Tibial nerve (tissue), 4 donors: ENCODE measurements around the gene NRXN3.

ENCODE experiments used
- EP300 ChIP-seq, 2 donors: sonication (generic); formaldehyde crosslinking; IDR thresholded peaks; one replicate each; pipeline ENCODE4 v1.6.1; 2017; ENCODE audit warnings: antibody characterized with exemption in 2 of 2, mild to moderate bottlenecking in 1 of 2
- TF ChIP-seq, protein P1 (sequence below), 5 experiments: fragments of 200-600 bp in 3 of 5; fragments of 450-650 bp in 2 of 5; sonication (generic) in 3 of 5; IDR thresholded peaks; one replicate each; pipeline ENCODE4 v1.5.1; 2016 to 2019; ENCODE audit warnings: antibody characterized with exemption in 5 of 5, mild to moderate bottlenecking in 3 of 5, moderate library complexity in 2 of 5

DNA sequence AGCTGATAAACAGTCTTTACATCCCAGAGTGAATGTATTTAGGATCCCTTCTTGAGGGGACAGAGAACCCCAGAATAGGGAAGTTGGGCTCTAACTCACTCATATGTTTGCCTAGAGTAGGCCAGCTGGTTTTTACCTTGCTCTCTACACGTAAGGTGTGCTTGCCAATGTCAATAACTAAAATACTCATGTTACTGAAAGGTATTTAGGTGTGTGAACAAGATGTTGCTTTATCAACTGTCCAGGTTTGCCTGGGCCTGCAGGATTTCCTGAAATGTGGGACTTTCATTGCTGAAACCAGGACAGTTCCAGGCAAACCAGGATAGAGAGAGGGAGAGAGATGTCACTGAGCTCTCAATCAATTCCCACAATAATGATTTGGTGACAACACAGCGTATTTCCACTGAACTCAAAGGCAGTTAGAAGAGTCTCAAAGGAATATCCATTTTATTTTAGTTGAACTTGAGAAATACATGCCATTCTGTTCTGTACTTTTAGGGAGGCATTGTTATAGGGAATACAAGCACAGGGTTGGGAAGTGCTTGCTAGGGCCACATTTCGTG, 171.7 kb downstream of the NRXN3 start:
- TF ChIP-seq, protein P1, sequence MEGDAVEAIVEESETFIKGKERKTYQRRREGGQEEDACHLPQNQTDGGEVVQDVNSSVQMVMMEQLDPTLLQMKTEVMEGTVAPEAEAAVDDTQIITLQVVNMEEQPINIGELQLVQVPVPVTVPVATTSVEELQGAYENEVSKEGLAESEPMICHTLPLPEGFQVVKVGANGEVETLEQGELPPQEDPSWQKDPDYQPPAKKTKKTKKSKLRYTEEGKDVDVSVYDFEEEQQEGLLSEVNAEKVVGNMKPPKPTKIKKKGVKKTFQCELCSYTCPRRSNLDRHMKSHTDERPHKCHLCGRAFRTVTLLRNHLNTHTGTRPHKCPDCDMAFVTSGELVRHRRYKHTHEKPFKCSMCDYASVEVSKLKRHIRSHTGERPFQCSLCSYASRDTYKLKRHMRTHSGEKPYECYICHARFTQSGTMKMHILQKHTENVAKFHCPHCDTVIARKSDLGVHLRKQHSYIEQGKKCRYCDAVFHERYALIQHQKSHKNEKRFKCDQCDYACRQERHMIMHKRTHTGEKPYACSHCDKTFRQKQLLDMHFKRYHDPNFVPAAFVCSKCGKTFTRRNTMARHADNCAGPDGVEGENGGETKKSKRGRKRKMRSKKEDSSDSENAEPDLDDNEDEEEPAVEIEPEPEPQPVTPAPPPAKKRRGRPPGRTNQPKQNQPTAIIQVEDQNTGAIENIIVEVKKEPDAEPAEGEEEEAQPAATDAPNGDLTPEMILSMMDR (IDR thresholded peaks at IDR 0.05): no peak
- TF ChIP-seq EP300 (IDR thresholded peaks at IDR 0.05): no peak
